Skeletal muscle tissue (tissue), 4 donors: ENCODE results near the gene CLDN7. TPM values are rescaled to one million over a fixed set of nuclear protein-coding genes. Genes with fewer than 3 reads are reported as not detected.

ENCODE experiments used
- H3K27ac ChIP-seq: one replicate; pipeline ENCODE4 v1.7.0; 2013; ENCODE audit warnings: mild to moderate bottlenecking, low read depth, low read length, inconsistent platforms
- H3K27me3 ChIP-seq, 3 donors: one replicate each; pipeline ENCODE4 v1.7.0; 2013; ENCODE audit warnings: low read length in 3 of 3; ENCODE audit not compliant: control insufficient read depth in 3 of 3, insufficient read depth in 3 of 3
- H3K36me3 ChIP-seq, 3 donors: one replicate each; pipeline ENCODE4 v1.7.0; 2013; ENCODE audit warnings: low read length in 3 of 3; ENCODE audit not compliant: control insufficient read depth in 3 of 3, insufficient read depth in 3 of 3
- H3K4me1 ChIP-seq, 3 donors: one replicate each; pipeline ENCODE4 v1.7.0; 2013; ENCODE audit warnings: low read length in 3 of 3, mild to moderate bottlenecking in 3 of 3; ENCODE audit not compliant: control insufficient read depth in 3 of 3, insufficient read depth in 3 of 3
- H3K4me3 ChIP-seq, 3 donors: one replicate each; pipeline ENCODE4 v1.7.0; 2013; ENCODE audit warnings: low read length in 3 of 3
- H3K9ac ChIP-seq, 3 donors: one replicate each; pipeline ENCODE4 v1.7.0; 2013; ENCODE audit warnings: low read length in 3 of 3, mild to moderate bottlenecking in 3 of 3, moderate library complexity in 2 of 3, low read depth in 1 of 3
- H3K9me3 ChIP-seq, 3 donors: one replicate each; pipeline ENCODE4 v1.7.0; 2013; ENCODE audit warnings: low read length in 3 of 3; ENCODE audit not compliant: control insufficient read depth in 3 of 3
- total RNA-seq: library from RNA; depleted of rRNA; stranded (reverse); fragments of >200 nt; gene quantifications from one replicate; pipeline ENCODE4 v1.2.3, GENCODE V29; 2014
- donor health status: Osteomylitis.

Gene CLDN7
- total RNA-seq: not detected

GRCh38 chr17:7262192-7262934, at the start of gene CLDN7:
Gene CLDN7 (minus strand): TSS chr17:7262478. CDS start chr17:7262043, 435 bp downstream.
- peak within 1 kb of the TSS; percentile 36 to 56 (median 45) for H3K4me3 ChIP-seq
- peaks cover 25 to 40% (median 37%) of the 10 kb centered on the region in 3 donors for H3K27me3 ChIP-seq
- H3K9me3 ChIP-seq: no peaks in the 10 kb centered on the region
- no peak within 1 kb of the TSS for H3K27ac ChIP-seq
- peaks cover 13 to 26% (median 20%) of the 10 kb centered on the region in 3 donors for H3K4me1 ChIP-seq
- H3K36me3 ChIP-seq: peaks cover 15 to 21% (median 17%) of the 10 kb centered on the region in 3 donors
- H3K9ac ChIP-seq: peak within 1 kb of the TSS in 2 of 3 donors; percentile 59 to 71

GRCh38 chr17:7311110-7311705, 48.9 kb upstream of the CLDN7 start:
- Histone ChIP-seq H3K27me3 (no peaks in the 10 kb centered on the region), H3K9ac (peak overlapping the region in 2 of 3 donors; percentile 24 to 26), H3K9me3 (no peaks in the 10 kb centered on the region), H3K27ac (peak overlapping the region; percentile 32), H3K4me1 (peaks cover 57 to 69% (median 67%) of the 10 kb centered on the region in 3 donors), H3K4me3 (no peak overlapping the region), H3K36me3 (peaks cover 46 to 53% (median 49%) of the 10 kb centered on the region in 3 donors)

GRCh38 chr17:7309628-7310027, 47.4 kb upstream of the CLDN7 start:
- no peaks in the 10 kb centered on the region for H3K9me3 ChIP-seq
- no peaks in the 10 kb centered on the region for H3K27me3 ChIP-seq
- H3K4me1 ChIP-seq: peaks cover 50 to 60% (median 58%) of the 10 kb centered on the region in 3 donors
- peaks cover 43 to 47% (median 44%) of the 10 kb centered on the region in 3 donors for H3K36me3 ChIP-seq
- H3K9ac ChIP-seq: peak overlapping the region in 2 of 3 donors; percentile 90 to 97
- peak overlapping the region; percentile 98 for H3K27ac ChIP-seq
- peak overlapping the region; percentile 76 to 93 (median 88) for H3K4me3 ChIP-seq

GRCh38 chr17:7308625-7309433, 46.6 kb upstream of the CLDN7 start:
- no peaks in the 10 kb centered on the region for H3K9me3 ChIP-seq
- peak overlapping the region; percentile 87 to 97 (median 90) for H3K9ac ChIP-seq
- peak overlapping the region; percentile 98 for H3K27ac ChIP-seq
- H3K27me3 ChIP-seq: no peaks in the 10 kb centered on the region
- H3K36me3 ChIP-seq: peaks cover 39 to 42% (median 39%) of the 10 kb centered on the region in 3 donors
- peak overlapping the region; percentile 76 to 93 (median 88) for H3K4me3 ChIP-seq
- H3K4me1 ChIP-seq: peaks cover 42 to 52% (median 50%) of the 10 kb centered on the region in 3 donors

- Histone ChIP-seq H3K36me3 (peaks cover 30 to 33% (median 30%) of the 10 kb centered on the region in 3 donors), H3K27me3 (no peaks in the 10 kb centered on the region), H3K4me3 (peak overlapping the region; percentile 76 to 93 (median 88)), H3K9ac (peak overlapping the region; percentile 87 to 97 (median 90)), H3K27ac (peak overlapping the region; percentile 98), H3K4me1 (peaks cover 33 to 43% (median 42%) of the 10 kb centered on the region in 3 donors), H3K9me3 (no peaks in the 10 kb centered on the region)
Observed at GRCh38 chr17:7307686-7308624, 45.7 kb upstream of the CLDN7 start.

DNA sequence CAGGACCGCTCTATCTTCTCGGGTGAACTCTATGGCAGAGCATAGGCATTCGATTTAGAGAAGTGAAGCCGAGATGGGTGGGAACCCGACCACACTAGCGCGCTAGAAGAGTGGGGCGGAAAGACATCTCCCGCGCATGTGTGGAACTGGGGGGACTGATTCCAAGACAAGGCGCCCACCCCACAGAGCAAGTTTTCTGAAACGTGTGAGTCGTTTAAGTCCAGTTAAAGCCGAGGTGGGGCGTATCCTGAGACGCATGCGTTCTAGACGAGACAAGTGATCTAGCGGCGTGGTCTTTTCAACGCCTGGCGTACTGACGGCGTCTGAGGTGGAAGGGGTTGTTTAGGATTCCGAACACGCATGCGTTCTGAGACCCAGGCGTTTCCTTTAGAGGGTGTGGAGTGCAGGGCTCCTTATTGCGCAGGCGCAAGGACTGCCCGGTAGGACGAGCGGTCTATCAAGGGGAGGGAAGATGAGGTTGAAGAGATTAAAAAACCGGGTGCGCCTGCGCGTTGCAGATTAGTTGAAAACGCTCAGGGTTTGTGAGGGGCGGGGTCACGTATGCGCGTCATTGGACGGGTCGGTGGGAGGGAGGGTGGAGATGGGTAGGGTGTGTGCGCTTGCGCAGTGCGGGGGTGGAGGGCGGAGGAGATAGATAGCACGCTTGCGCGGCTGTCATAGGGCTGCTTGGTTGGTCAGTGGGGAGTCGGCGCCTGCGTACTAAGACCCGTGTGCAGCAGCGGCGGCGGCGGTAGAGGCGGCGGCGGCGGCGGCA, 44.8 kb upstream of the CLDN7 start, which contains the start of gene EIF5A:
TSS of gene EIF5A (plus strand) at position 718 of the 775 bp plus-strand sequence. CDS start 2,008 bp downstream, outside the sequence.
- H3K27ac ChIP-seq: peak within 1 kb of the TSS; percentile 98
- no peaks in the 10 kb centered on the region for H3K9me3 ChIP-seq
- H3K9ac ChIP-seq: peak within 1 kb of the TSS; percentile 87 to 97 (median 93)
- peaks cover 23 to 25% (median 23%) of the 10 kb centered on the region in 3 donors for H3K36me3 ChIP-seq
- peak within 1 kb of the TSS; percentile 76 to 93 (median 88) for H3K4me3 ChIP-seq
- no peaks in the 10 kb centered on the region for H3K27me3 ChIP-seq
- peaks cover 27 to 36% (median 34%) of the 10 kb centered on the region in 3 donors for H3K4me1 ChIP-seq

DNA sequence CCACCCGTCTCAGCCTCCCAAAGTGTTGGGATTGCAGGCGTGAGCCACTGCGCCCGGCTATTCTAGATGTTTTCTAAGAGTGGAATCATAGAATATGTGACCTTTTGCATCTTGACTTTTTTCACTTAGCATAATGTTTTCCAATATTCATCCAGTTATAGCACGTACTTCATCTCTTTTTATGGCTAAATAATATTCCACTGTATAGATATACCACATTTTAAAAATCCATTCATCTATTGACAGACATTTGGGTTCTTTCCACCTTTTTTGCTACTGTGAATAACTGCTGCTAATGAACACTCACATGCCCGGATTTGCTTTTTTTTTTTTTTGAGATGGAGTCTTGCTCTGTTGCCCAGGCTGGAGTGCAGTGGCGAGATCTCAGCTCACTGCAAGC, 41.9 kb upstream of the CLDN7 start:
- no peaks in the 10 kb centered on the region for H3K9me3 ChIP-seq
- H3K27ac ChIP-seq: no peak overlapping the region
- no peaks in the 10 kb centered on the region for H3K36me3 ChIP-seq
- no peak overlapping the region for H3K4me3 ChIP-seq
- no peaks in the 10 kb centered on the region for H3K27me3 ChIP-seq
- H3K9ac ChIP-seq: no peak overlapping the region
- H3K4me1 ChIP-seq: peaks cover 5 to 12% (median 7%) of the 10 kb centered on the region in 3 donors

DNA sequence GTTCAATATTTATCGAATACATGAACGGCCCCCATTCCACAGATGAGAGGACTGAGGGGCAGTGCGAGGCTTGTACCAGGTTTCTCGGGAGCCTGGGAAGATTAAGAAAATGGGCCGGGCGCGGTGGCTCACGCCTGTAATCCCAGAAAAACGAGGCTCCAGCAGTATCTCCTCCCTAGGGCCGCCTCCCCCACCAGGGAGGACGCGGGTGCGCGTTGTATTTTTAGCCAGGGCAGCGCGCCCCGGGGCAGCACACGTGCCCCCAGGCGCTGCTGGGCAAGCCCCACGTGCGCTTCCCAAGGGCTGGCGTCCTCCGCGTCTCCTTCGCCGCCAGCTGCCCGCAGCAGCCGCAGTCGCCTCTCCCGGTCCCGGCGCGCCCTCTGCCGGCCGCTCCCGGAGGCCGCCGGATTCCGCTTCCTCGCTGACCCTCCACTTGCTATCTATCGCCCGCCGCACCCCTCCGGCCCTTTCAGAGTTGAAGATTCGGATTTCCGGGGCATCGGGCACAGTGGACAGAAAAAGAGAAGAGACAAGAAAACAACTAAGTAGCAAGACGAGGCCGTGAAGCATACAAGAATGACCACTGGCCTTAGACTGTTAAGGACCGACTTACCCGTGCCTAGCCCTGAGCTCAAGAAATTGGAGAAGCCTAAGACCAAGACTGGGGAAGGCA, 34.0 kb upstream of the CLDN7 start:
- Histone ChIP-seq H3K4me3 (peak overlapping the region; percentile 48 to 61 (median 60)), H3K36me3 (no peaks in the 10 kb centered on the region), H3K27ac (peak overlapping the region; percentile 88), H3K27me3 (peaks cover 0 to 7% (median 6%) of the 10 kb centered on the region in 3 donors), H3K9me3 (no peaks in the 10 kb centered on the region), H3K4me1 (peaks cover 45 to 47% (median 46%) of the 10 kb centered on the region in 3 donors), H3K9ac (peak overlapping the region; percentile 65 to 86 (median 82))
